ENCODE results near the gene TSR1.

GRCh38 chr17:2362881-2363280, 26.6 kb upstream of the TSR1 start:
- TF ChIP-seq POLR2A (IDR thresholded peaks at IDR 0.05) (no peak), EP300 (IDR thresholded peaks at IDR 0.05; ENCODE audit: low read depth) (no peak)
